Liver (tissue), 3 donors: ENCODE results near the gene NOM1.

Experiments used
- CTCF ChIP-seq: fragments of 150-350 bp; IDR thresholded peaks from 2 replicates; pipeline ENCODE4 v1.5.1; 2017; ENCODE audit warnings: improper control_type of control experiment, low read depth, low read length; ENCODE audit not compliant: missing input control
- GABPA ChIP-seq, 2 donors: IDR thresholded peaks in 1 of 2; conservative IDR thresholded peaks in 1 of 2; 2 replicates each; pipeline ENCODE4 v1.6.1; 2016; ENCODE audit warnings: antibody characterized with exemption in 2 of 2, mild to moderate bottlenecking in 1 of 2, moderate library complexity in 1 of 2
- MAX ChIP-seq: IDR thresholded peaks from 2 replicates; pipeline ENCODE4 v1.6.1; 2016; ENCODE audit warnings: antibody characterized with exemption
- RAD21 ChIP-seq, 2 donors: IDR thresholded peaks; 2 replicates each; pipeline ENCODE4 v1.6.1; 2016; ENCODE audit warnings: antibody characterized with exemption in 2 of 2, mild to moderate bottlenecking in 2 of 2
- YY1 ChIP-seq: IDR thresholded peaks from 2 replicates; pipeline ENCODE4 v1.6.1; 2016; ENCODE audit warnings: antibody characterized with exemption, mild to moderate bottlenecking
- donor health status: healthy.
- donor health status: healthy.

GRCh38 chr7:157002819-157003421 is 53.4 kb downstream of the NOM1 start:
- no peak for TF ChIP-seq YY1
- TF ChIP-seq CTCF: no peak
- TF ChIP-seq GABPA (IDR thresholded peaks at IDR 0.05 in 1 of 2, conservative IDR thresholded peaks at IDR 0.05 in 1 of 2): no peak
- no peak for TF ChIP-seq MAX
- TF ChIP-seq RAD21 (IDR thresholded peaks at IDR 0.05): no peak
